GM21423 (cell line): ENCODE measurements around the gene SYNDIG1.

Experiments
- ATAC-seq: cut with Tn5 transposase; IDR thresholded peaks from one replicate; pipeline ENCODE4 v1.9.1; 2021; ENCODE audit warnings: mild to moderate bottlenecking, moderate library complexity; ENCODE audit not compliant: unreplicated experiment

The SYNDIG1 gene

DNA sequence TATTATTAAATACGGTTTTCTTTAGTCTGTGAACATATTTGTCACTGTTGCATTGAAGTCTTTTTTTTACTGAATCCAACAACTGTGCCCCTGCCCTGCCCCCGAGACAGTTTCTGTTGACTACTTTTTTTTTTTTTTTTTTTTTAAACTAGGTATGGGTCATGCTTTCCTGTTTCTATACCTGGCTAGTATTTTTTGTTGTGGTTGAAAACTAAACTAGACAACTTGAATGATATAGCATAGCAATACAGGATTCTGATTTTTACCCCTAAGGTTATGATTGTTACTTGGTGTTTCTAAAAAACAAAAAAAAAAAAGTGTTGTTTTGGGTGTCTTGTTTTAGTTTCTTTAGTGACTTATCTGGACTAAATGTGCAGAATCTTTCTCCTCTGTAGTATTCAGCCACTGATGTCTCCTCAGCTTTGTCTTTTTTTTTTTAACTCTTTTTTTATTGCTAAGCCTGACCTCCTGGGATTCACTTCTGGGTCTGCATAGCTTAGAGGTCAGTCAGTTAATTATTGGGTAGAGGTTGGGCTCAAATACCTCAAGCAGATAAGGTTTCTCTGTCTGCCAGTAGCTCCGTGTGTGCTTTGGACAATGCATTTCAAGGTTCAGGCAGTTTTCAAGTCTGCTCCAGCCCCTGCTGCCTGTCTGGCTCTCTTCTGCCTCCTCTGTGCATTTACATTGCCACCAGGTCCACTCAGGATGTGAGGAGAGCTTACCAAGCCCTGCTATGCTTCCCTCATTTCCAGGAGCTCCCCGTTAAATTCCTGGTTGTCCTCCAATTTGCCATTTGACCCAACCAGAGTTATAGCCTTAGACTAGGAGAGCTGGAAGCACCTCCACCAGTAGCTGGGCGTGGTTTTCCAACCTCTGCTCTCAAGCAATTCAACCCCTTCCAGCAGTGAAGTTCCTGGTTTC lies 91.4 kb downstream of the SYNDIG1 start:
- no peak for ATAC-seq

DNA sequence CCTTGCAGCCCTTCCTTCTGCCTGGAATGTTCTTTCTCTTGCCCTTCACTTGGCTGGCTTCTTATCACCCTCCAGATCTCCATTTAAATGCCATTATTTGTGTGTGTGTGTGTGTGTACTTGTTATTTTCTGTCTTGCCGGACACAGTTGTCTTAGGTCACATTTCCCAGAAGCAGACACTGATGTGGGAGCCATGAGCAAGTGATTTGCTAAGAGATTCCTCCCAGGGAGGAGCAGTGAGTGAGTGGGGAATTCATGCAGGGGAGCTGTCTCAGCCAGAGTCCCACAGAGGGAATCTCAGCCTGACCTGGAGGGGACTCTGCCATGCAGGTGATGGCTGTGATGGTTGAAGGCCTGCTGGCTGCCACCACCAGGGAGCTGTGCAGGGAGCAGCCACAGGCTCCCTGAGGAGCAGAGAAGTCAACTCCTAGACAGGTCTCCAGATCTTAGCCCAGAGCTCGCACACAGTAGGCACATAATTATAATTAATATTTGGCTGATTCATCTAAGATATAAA lies 96.5 kb downstream of the SYNDIG1 start:
- no peak for ATAC-seq

DNA sequence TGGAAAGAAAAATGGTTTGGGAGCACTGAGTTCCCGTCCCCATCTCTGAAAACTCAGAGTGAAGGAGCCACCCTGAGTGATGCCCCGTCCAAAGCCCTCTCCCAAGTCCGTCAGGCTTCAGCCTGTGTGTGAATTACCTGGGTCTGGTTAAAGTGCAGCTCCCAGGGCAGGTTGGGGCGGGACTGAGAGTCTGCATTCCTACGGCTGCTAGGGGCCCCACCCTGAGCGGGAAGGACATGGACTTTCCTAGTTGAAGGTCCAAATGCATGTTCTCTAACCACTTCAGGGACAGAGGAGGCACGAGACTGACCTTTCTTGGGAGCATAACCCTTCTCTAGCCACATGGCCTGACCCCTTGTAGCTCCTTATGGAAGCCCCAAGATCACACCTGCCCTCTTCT lies 97.2 kb downstream of the SYNDIG1 start:
- no peak for ATAC-seq

DNA sequence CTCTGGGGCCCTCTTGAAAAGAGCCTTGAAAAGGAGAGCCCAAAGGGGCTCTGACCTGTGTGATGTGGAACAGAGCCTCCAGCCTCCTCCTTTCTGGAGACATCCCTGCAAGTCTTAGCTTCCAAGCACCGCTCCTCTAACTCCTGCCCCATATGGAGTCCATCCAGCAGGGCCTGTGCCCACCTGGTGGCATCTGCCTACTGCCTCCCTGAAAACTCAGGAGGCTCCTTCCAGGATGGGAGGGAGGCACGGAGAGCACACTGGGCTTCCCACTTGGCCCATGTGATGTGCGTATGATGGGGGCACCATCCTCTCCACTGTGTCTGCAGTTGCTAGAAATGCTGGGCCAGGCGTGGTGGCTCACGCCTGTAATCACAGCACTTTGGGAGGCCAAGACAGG lies 98.1 kb downstream of the SYNDIG1 start:
- no peak for ATAC-seq

DNA sequence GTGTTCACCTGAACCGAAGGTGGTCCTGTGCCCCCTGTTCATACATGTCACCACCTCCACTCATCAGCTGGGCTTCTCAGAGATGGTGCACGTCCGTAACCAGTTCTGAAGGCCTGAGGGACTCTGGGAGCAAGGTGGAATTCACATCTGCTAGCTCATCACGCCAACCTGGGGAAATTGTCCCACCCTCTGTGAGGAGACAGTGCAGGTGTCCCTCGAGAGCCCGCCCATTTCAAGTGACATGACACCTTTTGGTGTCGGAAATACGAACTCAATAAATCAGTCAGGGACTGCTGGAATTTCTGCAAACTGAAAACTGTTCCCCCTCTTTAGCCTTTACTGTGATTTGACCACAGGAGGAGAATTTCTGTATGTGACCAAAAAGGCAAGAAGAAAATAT lies 99.4 kb downstream of the SYNDIG1 start:
- no peak for ATAC-seq

DNA sequence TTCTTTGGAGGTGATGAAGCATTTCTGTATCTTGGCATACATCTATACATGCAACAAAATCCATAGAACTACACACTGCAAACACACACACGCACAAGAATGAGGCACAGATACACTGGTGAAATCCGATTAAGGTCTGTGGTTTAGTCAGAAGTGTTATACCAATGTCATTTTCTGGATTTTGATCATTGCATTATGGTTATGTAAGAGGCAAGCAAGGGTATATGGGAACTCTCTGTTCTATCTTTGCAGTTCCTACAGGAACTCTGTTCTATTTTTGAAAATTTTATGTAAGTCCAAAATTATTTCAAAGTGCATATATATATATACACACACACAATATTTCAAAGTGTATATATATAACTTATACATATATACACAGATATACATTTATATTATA lies 101.7 kb downstream of the SYNDIG1 start:
- no peak for ATAC-seq

DNA sequence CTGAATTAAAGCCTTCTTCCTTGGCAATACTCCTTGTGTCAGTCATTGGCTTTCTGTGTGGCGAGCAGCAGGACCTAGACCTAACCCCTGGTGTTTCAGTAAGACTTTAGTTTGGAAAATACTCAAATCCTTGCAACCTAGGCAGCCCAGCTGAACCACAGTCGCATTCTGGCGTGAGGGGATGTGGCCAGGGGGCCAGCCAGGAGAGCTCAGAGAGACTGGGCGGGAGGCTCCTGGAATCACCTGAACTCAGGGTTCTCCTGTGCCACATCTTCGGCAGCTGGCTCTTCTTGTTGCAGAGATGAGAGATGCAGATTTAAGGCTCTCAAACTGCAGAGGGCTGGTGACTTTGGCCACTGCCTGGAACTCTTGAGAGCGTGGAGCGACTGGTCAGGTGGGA lies 102.7 kb downstream of the SYNDIG1 start:
- no peak for ATAC-seq

DNA sequence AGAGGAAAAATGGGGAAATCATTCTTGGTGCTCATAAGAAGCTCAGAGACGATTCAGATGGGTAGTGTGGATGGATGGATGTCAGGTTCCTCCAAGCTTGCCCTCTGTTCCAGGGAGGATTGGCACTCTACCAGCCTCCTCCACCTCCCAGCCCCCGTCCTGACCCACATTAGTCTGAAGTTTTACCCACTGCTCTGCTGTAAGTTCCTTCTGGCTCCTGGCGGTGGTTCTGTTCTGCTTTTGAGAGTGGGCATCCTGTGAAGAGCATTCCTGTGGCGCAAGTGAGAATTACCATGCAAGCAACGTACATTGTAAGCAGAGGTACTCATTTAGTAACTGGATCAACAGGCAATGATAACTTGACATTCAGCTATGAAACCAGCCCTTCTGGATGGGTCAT lies 103.4 kb downstream of the SYNDIG1 start:
- ATAC-seq: no peak

DNA sequence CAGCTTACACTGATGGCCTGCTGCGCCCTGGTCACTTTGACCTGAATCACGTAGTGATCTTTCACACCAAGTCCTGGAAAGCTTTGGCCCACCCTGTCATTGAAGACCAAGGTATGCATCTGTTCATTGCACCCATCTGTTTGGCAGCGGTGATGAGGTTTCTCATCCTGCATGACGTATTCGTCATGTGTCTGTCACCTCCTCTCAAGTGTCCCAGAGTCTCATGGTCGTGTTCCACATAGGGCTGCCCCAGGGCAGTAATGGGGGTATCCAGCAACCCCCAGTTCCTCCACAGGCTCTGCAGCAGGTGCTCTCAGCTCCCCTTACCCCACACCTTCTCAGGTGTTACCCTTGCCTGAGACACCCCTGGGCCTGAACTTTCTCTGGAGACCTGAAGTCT lies 104.1 kb downstream of the SYNDIG1 start:
- ATAC-seq: no peak

DNA sequence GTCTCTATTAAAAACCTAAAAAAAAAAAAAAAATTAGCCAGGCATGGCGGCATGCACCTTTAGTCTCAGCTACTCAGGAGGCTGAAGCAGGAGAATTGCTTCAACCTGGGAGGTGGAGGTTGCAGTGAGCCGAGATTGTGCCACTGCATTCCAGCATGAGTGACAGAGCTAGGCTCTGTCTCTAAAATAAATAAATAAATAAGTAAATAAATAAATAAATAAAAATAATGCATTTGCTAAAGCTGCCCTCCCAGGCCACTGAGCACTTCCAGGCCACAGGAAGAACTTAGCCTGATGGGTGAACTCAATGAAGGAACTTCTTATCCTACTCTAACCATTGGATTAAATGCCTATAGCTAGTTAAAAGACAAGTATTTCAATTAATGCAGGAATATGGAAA lies 104.9 kb downstream of the SYNDIG1 start:
- ATAC-seq: no peak

DNA sequence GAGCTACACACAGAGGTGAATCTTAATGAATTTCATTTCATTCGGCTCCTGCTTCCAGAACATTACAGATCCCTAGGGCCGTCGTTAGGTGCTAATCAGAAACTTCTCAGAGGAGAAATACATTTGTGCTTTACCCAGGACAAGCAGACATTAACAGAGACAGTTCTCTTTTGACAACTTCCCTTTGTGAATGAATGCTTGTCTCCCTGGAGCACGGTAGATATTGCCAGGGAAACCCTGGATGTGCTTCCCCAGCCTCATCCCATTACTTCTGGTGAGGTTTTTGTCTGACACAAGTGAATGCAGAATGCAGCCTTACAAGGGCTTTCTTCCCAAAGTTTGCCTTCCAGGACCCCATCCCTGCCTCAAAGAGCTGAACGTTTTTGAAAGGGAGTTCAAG lies 105.4 kb downstream of the SYNDIG1 start:
- no peak for ATAC-seq

DNA sequence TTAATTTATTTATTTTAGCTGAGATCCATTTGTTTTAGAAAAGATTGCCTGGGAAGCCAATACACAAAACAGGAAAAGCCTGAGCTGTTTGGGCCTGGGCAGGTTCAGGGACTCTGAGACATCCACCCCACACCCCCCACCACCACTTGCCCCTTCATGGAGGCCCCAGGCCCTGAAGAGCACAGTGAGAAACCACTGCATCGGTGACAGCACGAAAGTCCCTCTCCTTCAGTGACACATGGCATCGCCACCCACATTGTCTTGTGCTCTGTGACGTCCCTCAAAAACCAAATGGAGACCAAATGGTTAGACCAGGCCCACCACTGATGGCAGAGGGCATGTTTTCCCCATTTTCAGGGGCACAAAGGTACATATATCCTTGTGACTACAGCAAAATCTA lies 106.4 kb downstream of the SYNDIG1 start:
- ATAC-seq: no peak

DNA sequence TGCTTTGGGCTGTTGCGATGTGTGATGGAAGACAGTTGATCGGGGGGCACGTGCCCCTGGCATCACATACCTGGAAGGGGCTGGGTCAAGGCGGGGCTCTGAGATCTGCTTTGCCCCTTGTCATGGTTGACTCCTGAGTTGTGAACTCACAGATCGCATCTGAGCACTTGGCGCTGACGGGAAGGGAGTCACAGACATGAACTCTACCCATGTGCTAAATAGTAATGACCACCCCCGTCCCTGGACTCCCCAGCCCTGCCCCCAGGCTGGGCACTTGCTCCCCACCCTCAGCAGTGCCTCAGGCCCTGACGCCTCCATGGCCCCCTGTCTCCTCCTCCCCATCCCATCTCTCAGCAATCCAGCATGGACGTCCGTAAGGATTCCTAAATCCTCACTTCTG lies 107.0 kb downstream of the SYNDIG1 start:
- ATAC-seq: no peak

DNA sequence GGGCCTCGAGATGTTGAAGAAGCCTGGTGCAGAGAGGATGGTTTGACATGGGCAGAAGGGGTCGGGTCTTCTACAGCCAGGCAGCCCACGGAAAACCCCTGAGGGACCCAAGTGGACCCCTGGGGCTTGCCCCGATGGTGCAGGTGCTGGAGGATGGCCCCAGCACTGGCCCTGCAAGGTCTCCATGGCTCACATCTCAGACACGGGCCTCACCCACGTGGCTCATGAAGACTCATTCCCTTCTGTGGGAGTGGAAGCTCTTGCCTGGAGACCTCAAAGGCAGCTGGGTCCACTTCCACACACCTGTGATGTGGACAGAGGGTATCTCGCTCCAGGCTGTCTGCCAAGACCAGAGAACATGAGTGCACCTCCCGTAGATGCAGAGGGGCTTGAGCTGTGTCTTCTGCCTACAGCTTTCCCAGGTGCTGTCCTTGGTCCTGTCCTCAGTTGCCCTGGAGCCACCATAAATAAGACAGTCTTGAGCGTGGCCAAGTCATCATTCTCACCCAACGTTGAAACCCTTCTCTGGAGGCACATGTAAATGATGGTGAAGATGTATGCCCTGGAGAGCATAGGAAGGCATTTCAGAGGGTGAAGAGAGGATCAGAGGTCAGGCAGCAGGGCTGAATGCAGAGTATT lies 108.0 kb downstream of the SYNDIG1 start:
- no peak for ATAC-seq

DNA sequence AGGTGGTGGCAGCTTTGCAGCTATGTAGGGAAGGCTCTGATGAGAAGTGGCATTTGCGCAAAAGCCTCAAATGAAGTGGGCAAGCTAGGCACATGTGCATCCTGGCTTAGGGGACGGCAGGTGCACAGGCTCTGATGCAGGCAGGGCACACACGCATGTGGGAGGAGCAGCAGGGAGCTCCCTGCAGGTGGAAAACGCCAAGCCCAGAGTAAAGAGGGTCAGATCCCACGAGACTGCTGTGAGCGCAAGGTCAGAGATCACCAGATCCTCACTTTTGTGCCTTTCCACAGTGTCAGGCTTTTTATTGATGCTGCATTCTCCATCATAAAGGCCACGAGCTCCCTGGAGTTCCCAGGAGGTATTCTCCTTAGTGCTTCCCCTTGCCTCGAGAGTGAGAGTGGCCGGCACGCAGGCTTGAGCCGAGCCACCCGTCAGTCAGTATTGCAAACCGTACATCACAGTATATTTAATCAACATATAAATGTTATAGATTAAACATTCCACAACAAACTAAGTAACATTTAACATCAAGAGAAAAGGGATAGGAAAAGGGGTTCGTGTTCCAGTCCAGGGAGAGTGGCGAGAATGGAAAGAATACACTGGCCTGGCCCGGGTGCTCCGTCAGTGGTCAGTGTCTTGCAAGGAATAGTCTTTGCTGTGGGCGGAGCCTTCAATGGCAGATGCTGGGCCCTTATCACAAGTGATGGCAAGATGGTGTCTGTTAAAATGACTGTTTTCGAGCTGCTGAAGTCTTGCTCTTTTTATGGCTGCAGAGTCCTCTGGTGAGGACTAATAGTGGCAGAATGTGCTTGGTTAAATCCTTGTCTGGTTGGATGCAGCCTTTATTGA lies 109.4 kb downstream of the SYNDIG1 start:
- ATAC-seq: no peak

DNA sequence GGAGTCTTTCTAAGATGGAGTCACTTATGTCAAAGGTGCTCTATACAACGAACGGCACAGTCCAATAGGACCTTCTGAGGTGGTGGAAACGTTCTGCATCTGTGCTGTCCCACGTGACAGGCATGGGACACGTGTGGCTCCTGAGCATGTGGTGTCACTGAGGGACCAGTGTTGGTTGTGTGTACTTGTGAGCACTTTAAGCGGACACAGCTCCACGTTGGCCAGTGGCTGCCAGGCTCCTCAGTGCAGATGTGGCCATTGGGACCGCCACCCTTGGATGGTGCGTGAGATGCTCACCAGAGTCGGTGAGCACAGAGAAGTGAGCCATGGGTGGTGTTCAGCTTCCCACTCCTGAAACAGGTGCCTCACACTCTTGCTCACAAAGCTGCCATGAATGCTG lies 110.0 kb downstream of the SYNDIG1 start:
- ATAC-seq: no peak

DNA sequence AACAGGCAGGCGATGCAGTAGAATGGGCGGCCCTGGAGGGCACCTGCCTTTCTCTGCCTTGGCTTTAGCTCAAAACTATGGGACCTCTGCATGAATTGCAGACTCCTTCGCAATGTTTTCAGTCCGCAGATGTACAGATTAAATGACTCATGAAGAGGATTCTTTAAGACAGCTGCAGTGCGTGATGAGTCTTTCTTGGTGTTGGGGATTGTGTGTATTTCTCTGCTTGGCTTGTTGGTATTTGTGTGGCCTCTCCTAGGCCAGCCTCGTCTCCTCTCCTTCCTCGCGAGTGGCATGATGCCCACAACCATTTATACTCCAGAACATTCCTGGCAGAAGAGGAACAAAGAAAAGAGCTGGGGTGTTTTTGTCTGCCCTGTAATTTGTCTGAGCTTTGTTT lies 110.6 kb downstream of the SYNDIG1 start:
- no peak for ATAC-seq

DNA sequence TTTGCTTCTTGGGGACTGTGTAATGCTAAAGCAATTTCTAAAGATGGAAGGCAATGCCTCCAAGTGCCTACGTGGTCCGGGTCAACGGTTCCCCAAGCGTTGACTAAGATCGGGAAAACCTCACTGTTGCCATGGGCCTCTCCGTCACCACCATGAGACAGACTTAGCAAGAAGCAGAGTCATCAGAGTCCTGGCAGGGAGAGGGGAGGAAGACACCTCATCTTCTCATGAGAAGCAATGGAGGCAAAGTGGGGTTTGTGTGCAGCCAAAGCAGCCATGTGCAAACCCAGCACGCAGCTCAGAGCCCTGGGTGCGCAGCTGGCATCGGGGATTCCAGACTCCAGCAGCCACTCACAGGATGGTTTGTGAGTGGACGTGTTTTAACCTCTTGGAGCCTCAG lies 111.4 kb downstream of the SYNDIG1 start:
- ATAC-seq: no peak

DNA sequence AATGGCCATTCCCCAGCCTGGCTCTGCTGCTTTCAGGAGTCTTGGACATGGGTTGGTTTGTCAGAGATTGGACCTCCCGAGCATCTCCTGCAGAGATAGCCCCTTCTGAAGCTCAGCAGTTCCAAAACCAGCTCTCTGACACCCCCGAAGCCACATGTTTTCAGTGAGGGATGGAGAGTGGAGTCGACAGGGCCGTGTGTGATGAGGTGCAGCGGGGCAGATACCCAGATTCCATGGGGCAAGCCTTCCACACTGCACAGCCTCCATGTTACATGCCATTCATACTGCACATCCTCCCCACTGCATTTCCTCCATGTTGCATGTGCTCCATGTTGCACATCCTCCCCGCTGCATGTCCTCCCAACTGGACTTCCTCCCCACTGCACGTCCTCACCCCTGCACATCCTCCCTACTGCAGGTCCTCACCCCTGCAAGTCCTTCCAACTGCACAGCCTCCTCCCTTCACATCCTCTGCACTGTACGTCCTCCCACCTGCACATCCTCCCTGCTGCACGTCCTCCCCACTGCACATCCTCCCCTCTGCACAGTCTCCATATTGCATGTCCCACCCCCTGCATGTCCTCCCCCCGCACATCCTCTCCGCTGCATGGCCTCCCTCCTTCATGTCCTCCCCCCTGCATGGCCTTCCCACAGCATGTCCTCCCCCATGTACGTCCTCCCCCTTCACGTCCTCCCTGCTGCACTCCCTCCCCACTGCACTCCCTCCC lies 112.2 kb downstream of the SYNDIG1 start:
- no peak for ATAC-seq

DNA sequence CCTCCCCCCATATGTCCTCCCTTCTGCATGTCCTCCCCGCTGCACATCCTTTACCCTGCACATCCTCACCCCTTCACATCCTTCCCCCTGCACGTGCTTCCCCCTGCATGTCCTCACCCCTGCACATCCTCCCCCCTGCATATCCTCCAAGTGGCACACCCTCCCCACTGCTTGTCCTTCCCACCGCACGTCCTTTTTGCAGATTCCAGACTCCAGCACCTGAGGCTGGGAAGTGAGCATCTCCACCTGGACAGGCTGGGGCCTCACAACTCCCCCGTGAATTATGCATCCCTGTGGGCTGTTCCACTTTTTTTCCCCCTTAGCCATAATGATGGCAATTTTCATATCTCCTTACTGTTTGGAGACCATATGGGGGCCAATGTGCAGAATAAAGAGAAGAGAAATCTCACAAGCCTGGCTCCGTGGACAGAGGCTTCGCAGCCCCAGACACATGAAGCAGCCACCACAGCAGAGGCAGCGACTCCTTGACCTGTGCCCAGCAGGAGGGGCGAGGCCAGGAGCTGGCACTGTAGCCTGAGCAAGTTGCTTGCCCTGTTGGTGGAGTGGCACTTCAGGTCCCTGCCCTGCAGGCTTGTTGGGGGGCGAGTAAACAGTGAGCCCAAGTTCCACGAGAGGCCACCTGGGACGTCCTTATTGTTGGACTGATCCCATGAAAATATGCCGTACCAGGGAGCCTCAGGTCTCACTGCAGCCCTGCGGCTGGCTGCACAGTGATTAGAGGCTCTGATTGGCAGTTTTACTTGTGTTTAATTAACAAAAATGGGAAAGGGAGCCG lies 113.1 kb downstream of the SYNDIG1 start:
- ATAC-seq: no peak
